ENCODE measurements around the gene HNRNPF. TPM values are rescaled to one million over a fixed set of nuclear protein-coding genes. Genes with fewer than 3 reads are reported as not detected.
"Not testable (repeated sequence)": the region's sequence is repeated elsewhere in the genome, so short reads cannot be mapped to it uniquely, and the experiment has no call there.

HNRNPF gene
- total RNA-seq, 1 donor from 2014 or later, result 167 TPM

DNA sequence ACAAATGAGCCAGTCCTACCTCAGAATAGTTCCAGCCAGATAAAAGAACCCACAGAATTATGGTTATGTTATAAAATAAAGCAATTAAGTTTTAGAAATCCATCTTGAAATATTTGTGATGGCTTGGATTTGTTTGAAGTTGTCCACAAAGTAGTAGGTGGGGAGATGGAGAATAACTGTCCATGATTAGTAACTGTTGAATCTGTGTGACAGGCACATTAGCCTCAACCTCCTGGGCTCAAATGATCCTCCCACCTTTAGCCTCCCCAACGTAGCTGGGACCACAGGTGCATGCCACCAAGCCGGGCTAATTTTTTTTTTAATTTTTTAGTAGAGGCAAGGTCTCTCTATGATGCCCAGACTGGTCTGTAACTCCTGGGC, 10.1 kb downstream of the HNRNPF start:
- DNase-seq (ENCODE audit: low read depth in 2 of 2), result no peak

GRCh38 chr10:43396928-43397624, 11.9 kb downstream of the HNRNPF start:
- DNase-seq (ENCODE audit: low read depth in 2 of 2), result peak; percentile 69 to 91

- DNase-seq (ENCODE audit: low read depth in 2 of 2), result peak in 1 of 2 donors; percentile 71
These were observed 12.7 kb downstream of the HNRNPF start for GRCh38 chr10:43396061-43396927.

GRCh38 chr10:43395571-43396060, 13.4 kb downstream of the HNRNPF start:
- DNase-seq (ENCODE audit: low read depth in 2 of 2), result peak in 1 of 2 donors; percentile 36

GRCh38 chr10:43394868-43395267, 14.1 kb downstream of the HNRNPF start:
- DNase-seq (ENCODE audit: low read depth in 2 of 2), result no peak

DNA sequence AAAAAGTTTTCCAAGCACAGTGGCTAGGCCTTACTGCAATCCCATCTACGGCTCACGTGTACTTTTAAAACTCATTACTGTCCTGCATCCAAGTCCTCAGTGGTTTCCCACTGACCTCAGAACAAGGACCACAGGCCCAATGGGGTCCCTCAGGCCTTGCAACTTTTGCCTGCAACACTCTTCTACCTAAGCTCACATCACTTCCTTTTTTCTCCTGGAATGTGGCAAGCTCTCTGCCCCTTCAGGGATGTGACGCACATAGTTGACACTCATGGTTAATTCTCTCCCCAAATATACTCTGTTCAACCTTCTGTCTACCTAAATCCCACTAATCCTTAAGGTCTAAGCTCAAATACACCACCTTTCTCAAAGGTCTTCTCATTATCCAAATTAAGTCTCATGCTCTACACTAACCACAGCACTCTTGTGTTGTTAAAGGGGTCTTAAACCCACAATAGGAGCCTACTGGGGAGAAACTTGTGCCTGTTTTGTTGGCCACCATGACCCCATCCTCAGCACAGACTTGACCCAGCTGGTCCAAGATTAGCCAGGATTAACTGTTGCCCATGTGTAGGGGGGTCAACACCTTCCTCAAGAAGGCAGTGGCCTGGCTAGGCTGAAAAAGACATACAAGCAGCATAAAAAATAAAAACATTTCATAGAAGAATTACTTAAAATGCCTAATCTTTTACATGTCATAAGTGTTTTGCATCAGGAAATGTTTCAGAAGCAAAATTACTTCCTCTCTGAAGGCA, 15.2 kb downstream of the HNRNPF start:
- no peak for DNase-seq (ENCODE audit: low read depth in 2 of 2)

DNA sequence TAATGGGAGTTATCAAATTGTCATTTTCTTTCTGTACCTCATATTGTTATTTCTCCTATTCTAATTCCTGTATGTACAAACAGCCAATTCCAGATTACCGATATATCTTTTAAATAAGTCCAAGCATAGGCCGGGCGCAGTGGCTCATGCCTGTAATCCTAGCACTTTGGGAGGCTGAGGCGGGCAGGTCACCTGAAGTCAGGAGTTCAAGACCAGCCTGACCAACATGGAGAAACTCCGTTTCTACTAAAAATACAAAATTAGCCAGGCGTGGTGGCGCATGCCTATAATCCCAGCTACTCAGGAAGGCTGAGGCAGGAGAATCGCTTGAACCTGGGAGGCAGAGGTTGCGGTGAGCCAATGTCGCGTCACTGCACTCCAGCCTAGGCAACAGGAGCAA, 15.8 kb downstream of the HNRNPF start:
- DNase-seq (ENCODE audit: low read depth in 2 of 2), result not testable (repeated sequence)

DNA sequence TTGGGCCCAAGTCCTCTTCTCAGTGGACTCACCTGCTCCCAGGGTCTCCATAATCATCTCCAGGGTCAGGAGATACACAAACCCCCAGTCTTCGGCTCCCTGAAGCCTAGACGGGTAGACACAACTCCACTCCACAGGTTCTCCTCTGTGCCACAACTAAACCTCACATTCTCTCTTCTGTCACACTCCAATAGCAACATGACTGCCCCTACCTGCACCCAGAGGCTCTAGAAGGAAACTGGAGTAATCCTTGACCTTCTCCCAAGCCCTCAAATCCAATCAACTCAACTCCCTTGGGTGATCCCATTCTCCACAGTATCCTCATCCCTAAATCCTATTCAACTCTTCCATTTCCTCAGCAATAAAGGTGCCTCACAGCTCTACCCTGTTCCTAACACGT, 16.2 kb downstream of the HNRNPF start:
- no peak for DNase-seq (ENCODE audit: low read depth in 2 of 2)

GRCh38 chr10:43391496-43391895, 17.5 kb downstream of the HNRNPF start:
- DNase-seq (ENCODE audit: low read depth in 2 of 2), result no peak

- peak in 1 of 2 donors; percentile 50 for DNase-seq (ENCODE audit: low read depth in 2 of 2)
These were observed 18.2 kb downstream of the HNRNPF start for GRCh38 chr10:43390759-43391158.

DNA sequence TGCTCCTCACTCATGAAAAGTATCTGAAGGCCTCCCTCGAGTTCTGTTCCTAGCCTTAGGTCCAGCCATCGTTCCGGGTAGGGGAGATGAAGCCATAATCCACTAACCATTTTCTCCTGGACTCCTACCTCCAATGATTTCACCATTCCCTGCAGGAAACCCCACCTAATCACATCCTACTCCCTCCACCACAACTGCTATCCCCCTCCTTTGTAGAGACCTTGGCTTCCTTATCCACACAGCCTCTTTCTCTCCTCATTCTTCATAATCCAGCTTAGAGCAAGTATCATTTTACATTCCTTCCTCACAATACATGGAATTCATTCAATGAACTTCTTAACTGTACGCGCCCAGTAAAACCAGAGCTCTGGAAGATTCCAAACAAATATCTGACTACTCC, 18.7 kb downstream of the HNRNPF start:
- no peak for DNase-seq (ENCODE audit: low read depth in 2 of 2)

DNA sequence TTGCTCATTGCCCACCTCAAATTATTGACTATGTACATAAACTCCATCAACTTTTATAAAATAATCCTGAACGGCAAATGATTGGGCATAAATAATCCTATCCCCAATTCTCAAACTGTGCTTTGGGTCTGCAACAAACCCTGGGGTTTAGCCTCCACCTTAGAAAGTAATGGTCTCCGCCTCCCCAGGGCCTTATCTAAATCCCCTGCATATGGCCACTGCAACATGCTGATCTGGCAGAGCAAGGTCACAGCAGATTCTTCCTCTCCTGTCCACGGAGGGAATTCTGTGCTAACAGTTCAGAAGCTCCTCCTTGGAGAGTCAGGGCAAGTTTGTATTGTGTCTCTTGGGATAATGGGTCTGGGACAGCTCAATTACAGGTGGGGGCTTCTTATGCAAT, 19.1 kb downstream of the HNRNPF start:
- no peak for DNase-seq (ENCODE audit: low read depth in 2 of 2)

GRCh38 chr10:43387678-43388032, 21.3 kb downstream of the HNRNPF start:
- DNase-seq (ENCODE audit: low read depth in 2 of 2), result no peak

- DNase-seq (ENCODE audit: low read depth in 2 of 2), result no peak
These were observed 21.9 kb downstream of the HNRNPF start for GRCh38 chr10:43386981-43387677.

DNA sequence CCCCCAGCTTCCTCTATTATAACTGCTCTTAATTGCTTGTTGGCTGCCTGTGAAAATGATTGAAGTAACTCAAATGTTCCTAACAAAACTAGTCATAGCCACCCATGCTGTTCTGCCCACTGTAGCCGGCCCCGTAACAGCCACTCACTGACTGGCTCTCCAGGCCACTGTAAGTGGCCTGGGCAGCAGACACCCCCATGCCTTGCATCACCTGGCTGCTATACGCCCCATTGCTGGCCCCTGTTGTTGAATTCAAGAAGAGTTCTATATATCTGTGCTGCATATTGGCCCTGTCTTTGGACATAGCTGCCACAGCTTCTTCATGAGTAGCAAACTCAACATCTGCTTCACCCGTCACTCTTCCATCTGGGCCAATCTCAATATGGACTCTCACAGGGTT, 22.4 kb downstream of the HNRNPF start:
- DNase-seq (ENCODE audit: low read depth in 2 of 2), result no peak

GRCh38 chr10:43385412-43386004, 23.5 kb downstream of the HNRNPF start:
- no peak for DNase-seq (ENCODE audit: low read depth in 2 of 2)

DNA sequence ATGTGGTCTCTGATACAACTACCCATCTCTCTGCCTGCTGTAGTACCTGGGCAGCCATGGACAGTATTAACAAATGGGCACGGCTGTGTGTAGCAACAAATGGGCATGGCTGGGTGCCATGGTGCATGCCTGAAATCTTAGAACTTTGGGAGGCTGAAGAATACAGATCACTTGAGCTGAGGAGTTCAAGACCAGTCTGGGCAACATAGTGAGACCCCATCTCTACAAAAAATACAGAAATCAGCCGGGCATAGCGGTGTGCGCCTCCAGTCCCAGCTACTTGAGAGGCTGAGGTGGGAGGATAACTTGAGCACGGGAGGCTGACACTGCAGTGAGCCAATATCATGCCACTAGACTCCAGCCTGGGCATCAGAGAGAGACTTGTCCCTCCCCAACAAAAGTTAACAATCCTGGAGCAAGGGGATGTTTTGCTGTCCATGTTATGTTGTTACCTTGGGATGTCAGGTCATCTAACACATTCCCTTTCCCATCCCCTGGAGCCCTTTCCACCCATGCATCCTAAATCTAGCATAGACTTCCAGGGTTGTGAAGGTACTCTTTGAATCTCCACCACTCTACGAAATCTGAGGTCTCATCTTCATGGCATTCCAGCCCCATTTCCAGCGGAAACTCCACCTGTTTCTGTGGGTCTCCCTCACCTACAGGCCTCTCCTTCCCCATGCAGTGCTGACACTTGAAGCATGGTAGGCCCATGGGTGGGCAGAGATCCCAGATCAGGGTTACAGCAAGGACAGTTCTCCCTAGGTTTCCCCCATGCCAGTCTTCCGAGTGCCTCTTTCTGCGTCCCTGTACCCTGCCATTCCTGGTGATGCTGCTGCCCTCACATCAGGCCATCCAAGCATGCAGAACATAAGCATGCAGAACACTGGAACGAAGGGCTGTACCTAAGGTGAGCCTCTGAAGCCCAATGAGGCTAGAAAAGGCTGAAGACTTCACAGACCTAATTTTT, 24.4 kb downstream of the HNRNPF start:
- no peak for DNase-seq (ENCODE audit: low read depth in 2 of 2)

DNA sequence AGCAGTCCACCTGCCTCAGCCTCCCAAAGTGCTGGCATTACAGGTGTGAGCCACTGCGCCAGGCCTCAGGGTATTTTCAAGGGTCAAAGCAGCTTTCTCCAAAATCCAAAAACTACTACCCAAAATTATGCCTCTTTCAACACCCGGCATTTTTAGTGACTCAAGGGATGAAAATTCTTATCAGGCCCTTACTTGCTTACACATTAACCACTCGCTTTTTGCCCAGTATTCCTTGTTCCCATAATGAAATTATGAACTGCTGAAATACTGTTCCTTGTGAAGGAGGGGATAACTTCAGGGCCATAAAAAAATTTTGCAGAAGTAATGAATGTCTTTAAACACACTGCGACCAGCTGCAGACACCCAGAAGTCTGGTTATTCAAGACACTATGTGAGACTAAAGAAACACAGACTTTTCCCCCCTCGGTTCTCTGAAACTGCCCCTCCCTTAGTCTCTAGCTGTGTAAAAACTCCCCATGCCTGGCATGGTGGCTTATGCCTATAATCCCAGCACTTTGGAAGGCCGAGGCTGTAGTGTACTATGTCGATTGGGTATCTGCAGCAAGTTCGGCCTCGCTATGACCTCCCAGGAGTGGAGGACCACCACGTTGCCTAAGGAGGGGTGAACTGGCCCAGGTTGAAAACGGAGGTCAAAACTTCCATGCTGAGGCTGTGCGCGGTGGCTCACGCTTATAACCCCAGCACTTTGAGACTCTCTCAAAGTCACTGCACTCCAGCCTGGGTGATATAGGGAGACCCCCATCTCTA, 25.6 kb downstream of the HNRNPF start:
- DNase-seq (ENCODE audit: low read depth in 2 of 2), result no peak

DNA sequence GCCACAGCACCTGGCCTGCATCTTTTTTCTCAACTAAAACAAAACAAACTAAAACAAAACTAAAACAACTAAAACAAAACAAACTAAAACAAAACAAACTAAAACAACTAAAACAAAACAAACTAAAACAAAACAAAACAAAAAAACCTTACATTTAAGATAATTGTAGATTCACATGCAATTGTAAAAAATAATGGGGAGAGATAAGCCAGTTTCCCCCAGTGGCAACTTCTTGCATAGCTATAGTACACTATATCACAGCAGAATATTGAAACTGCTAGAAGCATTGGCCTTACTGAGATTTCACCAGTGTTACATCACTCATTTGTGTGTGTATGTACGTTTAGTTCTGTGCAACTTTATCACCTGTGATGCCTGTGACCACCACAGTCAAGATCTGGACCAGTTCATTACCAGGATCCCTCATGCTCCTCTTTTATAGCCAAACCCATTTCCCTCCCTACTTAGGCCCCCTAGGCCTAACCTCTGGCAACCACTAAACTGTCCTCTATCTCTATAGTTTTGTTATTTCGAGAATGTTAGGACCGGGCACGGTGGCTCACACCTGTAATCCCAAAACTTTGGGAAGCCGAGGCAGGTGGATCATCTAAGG, 28.3 kb downstream of the HNRNPF start:
- DNase-seq (ENCODE audit: low read depth in 2 of 2), result no peak

Measured in dermis microvascular lymphatic vessel endothelial cell (primary cell).